GM06990 (cell line): ENCODE results near the gene SGCE.

Experiments
- DNase-seq: peaks from one replicate; pipeline ENCODE4 v3.0.0-alpha.2; 2011; ENCODE audit not compliant: insufficient read length; ENCODE audit errors: extremely low read depth
- H3K27me3 ChIP-seq: replicated peaks from 2 replicates; pipeline ENCODE4 v1.6.0; 2011; ENCODE audit warnings: low read length; ENCODE audit not compliant: control insufficient read depth, insufficient read depth
- H3K36me3 ChIP-seq: 2 replicates; pipeline ENCODE4 v1.5.1; 2011; ENCODE audit warnings: low read length; ENCODE audit not compliant: control insufficient read depth, insufficient read depth
- H3K4me3 ChIP-seq: replicated peaks from 2 replicates; pipeline ENCODE4 v1.5.1; 2011; ENCODE audit warnings: low read depth, mild to moderate bottlenecking, control low read depth, low read length
- CTCF ChIP-seq: IDR thresholded peaks from 2 replicates; pipeline ENCODE4 v1.5.1; 2011; ENCODE audit warnings: low read length, control low read depth, mild to moderate bottlenecking, inconsistent platforms; ENCODE audit not compliant: insufficient read depth, poor library complexity, severe bottlenecking

SGCE gene

DNA sequence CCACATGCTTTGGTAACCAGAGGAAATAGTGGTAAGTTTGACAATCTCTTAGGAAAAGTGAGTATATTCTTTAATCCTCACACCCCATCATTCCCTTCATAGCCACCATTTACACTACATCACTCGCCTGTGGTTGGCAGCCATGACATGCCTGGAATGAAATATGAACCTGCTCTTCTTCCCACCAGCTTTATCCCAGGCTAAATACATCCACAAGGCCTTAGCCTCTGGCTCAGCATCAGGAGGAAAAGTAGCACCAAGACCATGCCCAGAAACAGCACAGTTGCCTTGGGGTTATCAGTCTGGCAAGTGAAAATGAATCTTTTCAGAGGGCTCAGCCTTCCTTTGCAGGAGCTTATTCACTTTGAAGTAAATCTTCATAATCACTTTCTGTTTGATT, 40.3 kb downstream of the SGCE start:
- H3K4me3 ChIP-seq = no peak overlapping the region
- DNase-seq = no peak
- no peak for TF ChIP-seq CTCF
- no peaks in the 10 kb centered on the region for H3K36me3 ChIP-seq
- H3K27me3 ChIP-seq = no peaks in the 10 kb centered on the region

DNA sequence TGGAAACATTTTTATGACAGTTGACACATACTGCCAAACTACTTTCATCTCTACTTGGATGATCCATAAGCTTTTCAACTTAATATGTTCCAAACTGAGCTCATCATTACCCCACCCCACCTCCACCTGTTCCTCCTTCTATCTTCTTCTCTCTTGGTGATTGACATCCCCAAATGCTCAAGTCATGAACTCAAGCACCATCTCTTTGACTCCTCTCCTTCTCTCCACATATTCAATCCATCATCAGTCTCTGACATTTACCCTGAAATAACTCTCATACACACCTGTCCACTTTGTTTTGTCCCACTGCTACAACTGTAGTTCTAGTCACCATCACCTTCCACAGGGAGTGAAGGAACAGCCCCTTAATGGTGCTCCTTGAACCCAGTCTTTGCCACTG, 43.3 kb downstream of the SGCE start:
- no peak for DNase-seq
- no peak for TF ChIP-seq CTCF
- Histone ChIP-seq H3K27me3 (no peaks in the 10 kb centered on the region), H3K36me3 (no peaks in the 10 kb centered on the region), H3K4me3 (no peak overlapping the region)

GRCh38 chr7:94612253-94612652, 43.7 kb downstream of the SGCE start:
- no peak for TF ChIP-seq CTCF
- no peak for DNase-seq
- Histone ChIP-seq H3K36me3 (no peaks in the 10 kb centered on the region), H3K27me3 (no peaks in the 10 kb centered on the region), H3K4me3 (no peak overlapping the region)

- TF ChIP-seq CTCF = no peak
- H3K36me3 ChIP-seq = no peaks in the 10 kb centered on the region
- no peak overlapping the region for H3K4me3 ChIP-seq
- no peak for DNase-seq
- no peaks in the 10 kb centered on the region for H3K27me3 ChIP-seq
Measured at GRCh38 chr7:94609561-94609960, 46.4 kb downstream of the SGCE start.

DNA sequence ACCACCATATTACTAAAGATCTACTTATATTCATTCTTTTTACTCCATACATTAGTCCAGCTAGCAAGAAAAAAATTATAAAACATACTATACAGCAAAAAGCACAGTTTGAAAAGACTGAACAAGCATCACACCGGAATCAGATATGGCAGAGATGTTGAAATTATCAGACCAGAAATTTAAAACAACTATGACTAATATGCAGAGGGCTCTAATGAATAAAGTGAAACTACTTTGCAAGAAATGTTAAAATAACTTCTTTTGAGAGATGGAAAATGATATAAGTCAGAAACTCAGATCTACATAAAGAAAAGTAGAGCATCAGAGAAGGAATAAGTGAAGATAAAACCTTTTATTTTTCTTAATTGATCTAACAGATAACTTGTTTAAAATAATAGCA, 50.9 kb downstream of the SGCE start:
- Histone ChIP-seq H3K27me3 (no peaks in the 10 kb centered on the region), H3K36me3 (no peaks in the 10 kb centered on the region), H3K4me3 (no peak overlapping the region)
- TF ChIP-seq CTCF = no peak
- DNase-seq = peak; percentile 33

DNA sequence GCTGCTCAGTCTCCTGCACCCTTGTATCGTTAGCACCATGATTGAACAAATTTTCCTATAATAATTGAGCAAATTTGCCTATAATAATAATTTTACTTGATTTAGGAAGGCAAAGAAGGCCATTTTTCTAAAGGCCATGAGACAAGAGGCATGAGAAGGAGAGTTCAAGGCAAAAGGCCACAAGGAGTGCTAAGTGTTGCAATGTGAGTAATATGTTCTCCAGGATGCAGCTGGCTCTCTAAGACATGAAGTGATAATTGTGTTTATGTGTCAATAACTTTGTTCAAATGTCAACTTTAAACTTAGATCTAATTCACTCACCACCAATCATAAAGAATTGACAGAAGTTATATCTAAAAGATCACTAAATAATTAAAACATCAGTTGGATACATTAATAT, 53.8 kb downstream of the SGCE start:
- no peak for DNase-seq

More for the DNA sequence above, 53.8 kb downstream of the SGCE start:
- Histone ChIP-seq H3K4me3 (no peak overlapping the region), H3K27me3 (no peaks in the 10 kb centered on the region), H3K36me3 (no peaks in the 10 kb centered on the region)
- no peak for TF ChIP-seq CTCF
